DND-41 (cell line): ENCODE results near the gene TPO.

Source experiments
- EZH2 ChIP-seq: IDR thresholded peaks from 3 replicates; pipeline ENCODE4 v1.6.1; 2012; ENCODE audit warnings: borderline replicate concordance, low read depth, mild to moderate bottlenecking, moderate library complexity, low read length, inconsistent platforms; ENCODE audit not compliant: severe bottlenecking
- TF ChIP-seq, protein P1 (sequence below): IDR thresholded peaks from 2 replicates; pipeline ENCODE4 v1.5.1; 2012; ENCODE audit warnings: borderline replicate concordance, low read length, moderate library complexity, mild to moderate bottlenecking; ENCODE audit not compliant: poor library complexity, severe bottlenecking; ENCODE audit errors: extremely low read depth

DNA sequence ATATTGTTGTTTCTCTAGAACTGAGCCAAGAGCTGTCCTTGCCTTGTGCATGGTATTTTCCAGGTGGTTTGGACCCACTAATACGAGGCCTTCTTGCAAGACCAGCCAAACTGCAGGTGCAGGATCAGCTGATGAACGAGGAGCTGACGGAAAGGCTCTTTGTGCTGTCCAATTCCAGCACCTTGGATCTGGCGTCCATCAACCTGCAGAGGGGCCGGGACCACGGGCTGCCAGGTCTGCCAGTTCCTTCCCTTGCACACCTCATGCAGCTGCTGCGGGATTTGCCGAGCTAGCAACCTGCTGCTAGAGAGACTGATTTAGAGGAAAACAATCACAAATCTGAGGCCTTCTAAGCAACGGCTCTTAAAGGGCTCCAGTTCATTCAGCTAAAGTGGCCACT is 74.5 kb downstream of the TPO start:
- no peak for TF ChIP-seq EZH2
- TF ChIP-seq, protein P1, sequence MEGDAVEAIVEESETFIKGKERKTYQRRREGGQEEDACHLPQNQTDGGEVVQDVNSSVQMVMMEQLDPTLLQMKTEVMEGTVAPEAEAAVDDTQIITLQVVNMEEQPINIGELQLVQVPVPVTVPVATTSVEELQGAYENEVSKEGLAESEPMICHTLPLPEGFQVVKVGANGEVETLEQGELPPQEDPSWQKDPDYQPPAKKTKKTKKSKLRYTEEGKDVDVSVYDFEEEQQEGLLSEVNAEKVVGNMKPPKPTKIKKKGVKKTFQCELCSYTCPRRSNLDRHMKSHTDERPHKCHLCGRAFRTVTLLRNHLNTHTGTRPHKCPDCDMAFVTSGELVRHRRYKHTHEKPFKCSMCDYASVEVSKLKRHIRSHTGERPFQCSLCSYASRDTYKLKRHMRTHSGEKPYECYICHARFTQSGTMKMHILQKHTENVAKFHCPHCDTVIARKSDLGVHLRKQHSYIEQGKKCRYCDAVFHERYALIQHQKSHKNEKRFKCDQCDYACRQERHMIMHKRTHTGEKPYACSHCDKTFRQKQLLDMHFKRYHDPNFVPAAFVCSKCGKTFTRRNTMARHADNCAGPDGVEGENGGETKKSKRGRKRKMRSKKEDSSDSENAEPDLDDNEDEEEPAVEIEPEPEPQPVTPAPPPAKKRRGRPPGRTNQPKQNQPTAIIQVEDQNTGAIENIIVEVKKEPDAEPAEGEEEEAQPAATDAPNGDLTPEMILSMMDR = no peak
